GOT3 (cell line): ENCODE data around the gene SYNGR3.
"Not testable (repeated sequence)": the region's sequence is repeated elsewhere in the genome, so short reads cannot be mapped to it uniquely, and the experiment has no call there.

Source experiments
- DNase-seq: peaks from one replicate; lab custom pipeline; 2025; ENCODE audit warnings: mixed read lengths; lab: John Stamatoyannopoulos, UW

SYNGR3 gene

DNA sequence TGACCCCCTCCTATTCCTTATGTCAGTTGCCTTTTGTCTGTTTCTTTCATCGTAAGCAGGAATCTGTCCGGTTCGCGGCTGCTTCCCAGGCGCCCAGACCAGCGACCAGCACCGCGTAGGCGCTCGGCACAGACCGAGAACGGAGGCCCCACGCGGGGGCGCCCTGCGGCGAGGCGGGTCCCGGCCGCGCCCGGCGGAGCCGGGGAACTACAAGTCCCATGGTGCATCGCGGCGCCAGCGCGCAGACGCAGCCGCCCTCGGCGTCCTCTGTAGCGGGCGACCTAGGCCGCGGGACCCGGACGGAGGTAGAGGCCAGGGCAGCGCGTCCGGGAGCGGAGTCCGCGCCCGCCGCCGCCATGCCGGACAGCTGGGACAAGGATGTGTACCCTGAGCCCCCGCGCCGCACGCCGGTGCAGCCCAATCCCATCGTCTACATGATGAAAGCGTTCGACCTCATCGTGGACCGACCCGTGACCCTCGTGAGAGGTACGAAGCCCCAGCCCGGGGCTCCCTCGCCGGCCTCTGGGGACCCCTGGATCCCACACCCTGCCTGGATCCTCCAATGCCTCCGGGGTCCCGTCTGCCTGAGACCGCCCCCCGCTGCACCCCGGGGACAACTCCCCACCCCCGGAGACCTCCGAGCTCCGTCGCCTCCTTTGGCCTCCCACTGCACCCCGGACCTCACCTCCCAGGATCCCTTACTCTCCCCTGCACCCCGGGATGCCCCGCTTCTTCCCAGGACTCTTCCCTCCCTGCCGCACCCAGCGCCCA lies 30.3 kb upstream of the SYNGR3 start, which contains the start of gene NDUFB10:
Gene NDUFB10 (plus strand): TSS at position 270 of the 771 bp plus-strand sequence. CDS start 87 bp downstream, at position 357.
- peak; percentile 82 for DNase-seq

DNA sequence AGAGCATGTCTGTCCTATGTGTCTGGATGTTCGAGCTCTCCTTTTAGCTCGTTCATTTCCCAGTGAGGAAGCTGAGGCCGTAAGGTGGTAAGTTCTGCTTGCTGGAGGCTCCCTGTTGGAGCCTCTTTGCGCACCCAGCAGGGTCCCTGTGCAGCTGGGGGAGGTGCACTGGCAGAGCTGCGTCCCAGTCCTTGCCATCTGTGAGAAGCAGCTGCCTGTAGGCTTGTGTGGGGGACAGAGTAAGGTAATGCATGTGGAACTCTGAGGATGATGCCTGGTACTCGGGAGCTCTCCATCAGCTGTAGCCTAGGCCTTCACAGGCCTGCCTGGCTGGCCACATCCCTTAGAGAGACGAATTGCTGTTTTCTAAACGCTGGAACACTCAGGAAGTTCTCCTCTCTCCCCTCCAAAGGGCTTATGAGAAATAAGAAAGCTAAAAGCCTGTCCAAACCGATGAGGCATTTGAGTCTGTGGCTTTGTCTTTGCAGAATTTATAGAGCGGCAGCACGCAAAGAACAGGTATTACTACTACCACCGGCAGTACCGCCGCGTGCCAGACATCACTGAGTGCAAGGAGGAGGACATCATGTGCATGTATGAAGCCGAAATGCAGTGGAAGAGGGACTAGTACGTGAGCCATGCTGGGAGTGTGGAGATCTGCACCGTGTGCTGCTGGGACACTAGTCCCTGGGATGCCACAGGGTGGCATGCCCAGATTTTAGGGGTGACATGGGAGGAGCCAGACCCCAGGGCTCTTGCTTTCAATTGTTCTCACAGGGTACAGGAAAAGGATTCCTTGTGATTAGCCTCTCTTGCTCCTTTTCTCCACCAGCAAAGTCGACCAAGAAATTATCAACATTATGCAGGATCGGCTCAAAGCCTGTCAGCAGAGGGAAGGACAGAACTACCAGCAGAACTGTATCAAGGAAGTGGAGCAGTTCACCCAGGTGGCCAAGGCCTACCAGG lies 28.8 kb upstream of the SYNGR3 start:
- peak; percentile 20 for DNase-seq

DNA sequence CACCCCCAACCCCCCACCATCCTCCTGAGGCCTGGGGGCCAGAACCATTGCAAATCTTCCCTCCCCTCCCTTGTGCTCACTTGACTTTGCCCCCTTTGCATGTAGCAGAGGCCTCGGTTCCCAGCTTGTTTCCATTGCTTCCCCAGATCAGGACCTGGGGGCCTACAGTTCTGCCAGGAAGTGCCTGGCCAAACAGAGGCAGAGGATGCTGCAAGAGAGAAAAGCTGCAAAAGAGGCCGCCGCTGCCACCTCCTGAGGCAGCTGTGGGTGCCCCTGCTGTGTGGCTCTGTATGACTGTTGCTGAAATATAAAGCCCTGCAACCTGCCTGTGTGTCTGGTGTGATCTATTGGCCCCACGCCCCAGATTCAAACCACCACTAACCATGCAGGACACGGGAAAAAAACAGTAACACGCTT lies 28.1 kb upstream of the SYNGR3 start:
- no peak for DNase-seq

DNA sequence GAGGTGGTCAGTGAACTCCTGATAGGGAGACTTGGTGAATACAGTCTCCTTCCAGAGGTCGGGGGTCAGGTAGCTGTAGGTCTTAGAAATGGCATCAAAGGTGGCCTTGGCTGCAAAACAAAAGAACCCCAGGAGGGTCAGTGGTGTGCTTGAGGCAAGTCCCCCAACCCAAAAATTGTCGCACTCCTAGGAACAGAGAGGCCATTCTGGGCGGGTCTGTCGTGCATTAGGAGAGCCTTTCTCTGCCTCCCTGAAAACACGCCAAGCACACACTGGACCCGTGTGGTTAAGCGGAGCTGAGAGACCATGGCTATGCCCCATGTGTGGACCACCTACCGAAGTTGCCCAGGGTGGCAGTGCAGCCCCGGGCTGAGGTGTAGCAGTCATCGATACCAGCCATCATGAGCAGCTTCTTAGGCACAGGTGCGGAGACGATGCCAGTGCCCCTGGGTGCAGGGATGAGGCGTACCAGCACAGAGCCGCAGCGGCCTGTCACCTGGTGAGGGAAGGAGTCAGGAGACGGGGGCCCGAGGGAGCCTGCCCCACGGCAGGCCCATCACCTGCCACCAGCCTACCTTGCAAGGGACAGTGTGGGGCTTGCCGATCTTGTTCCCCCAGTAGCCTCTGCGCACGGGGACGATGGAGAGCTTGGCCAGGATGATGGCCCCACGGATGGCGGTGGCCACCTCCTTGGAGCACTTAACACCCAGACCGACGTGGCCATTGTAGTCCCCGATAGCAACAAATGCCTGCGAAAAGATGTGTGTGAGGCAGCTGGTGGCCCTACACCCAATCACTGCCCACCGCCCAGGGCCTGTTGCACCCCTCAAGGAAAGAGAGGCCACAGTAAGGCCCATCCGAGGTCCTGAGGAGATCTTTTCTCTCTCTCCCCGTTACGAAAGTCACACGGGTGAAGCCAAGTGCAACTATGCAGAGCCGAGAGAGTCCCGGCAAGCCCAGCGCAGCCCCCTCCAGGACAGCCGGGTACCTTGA lies 27.3 kb upstream of the SYNGR3 start:
- DNase-seq, result not testable (repeated sequence)

DNA sequence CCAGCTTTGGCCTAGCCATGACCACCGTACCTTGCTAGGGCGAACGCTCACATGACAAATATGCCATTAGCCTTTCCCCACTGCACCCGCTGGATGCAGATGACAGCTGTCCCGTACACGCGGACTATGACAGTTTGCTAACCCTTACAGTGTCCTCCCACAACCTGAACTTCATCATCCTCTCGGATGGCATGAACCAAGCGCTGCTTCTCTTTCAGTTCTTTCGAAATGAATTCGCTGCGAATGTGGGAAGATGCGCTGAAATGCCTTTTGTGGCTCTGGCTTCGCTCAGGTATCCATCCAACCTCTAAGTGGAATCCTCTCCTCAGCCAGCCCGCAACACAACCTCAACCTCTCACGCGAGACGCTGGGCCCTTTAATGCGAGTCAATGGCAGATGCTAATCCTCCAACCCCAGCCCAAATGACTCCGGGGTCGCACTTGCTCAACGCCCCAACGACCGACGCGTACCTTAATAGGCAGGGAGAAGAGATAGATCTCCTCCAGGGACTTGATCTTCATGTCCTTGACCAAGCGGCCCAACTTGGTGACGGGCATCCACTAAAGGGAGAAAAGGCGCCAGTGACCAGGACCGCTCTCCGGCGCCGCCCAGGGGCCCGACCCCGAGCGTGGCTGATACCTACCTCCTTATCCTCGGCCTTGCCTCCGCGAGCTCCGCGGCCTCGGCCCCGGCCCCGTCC lies 25.8 kb upstream of the SYNGR3 start:
- DNase-seq, result no peak

DNA sequence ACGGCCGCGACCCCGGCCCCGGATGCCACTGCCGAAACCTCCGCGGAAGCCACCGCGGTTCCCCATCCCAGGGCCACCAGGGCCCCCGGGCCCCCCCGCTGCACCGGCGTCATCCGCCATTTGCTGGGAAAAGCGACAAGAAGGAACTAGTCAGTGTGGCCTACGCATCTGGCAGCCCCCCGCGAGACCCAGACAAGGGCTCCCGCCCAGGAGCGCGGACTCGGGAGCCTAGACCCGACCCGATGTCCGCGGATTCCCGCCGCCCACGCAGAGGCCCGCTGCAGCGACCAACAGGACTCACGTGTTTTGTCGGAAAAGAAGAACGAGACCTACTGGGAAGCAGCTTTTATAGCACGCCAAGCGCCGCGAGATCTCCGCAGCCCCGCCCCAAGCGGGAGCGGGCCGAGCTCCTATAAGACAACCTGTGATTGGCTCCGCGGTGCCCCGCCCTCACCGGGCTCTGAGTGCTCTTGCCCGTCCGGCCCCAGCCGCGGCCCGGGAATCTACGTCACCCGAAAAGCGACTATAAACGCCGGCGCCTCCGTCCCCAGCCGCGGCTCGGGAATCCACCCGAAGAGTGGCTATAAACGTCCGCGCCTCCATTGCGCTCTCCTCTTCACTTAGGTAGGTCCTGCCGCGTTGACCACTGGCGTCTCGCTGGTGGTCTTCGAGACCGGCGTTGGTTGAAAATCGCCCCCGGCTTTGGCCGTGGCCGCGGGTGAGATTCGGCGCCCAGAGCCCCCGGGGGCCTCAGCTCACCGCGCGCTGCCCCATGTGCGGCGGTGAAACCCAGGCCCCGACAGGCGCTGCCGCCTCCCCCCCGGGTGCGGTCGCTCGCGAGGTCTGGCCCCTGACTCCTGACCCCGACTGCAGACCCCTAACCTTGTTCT lies 25.0 kb upstream of the SYNGR3 start, which contains the start of gene RPS2:
Gene RPS2 (minus strand): TSS at position 321 of the 890 bp plus-strand sequence. CDS start 201 bp downstream, at position 120.
- peak; percentile 97 for DNase-seq

DNA sequence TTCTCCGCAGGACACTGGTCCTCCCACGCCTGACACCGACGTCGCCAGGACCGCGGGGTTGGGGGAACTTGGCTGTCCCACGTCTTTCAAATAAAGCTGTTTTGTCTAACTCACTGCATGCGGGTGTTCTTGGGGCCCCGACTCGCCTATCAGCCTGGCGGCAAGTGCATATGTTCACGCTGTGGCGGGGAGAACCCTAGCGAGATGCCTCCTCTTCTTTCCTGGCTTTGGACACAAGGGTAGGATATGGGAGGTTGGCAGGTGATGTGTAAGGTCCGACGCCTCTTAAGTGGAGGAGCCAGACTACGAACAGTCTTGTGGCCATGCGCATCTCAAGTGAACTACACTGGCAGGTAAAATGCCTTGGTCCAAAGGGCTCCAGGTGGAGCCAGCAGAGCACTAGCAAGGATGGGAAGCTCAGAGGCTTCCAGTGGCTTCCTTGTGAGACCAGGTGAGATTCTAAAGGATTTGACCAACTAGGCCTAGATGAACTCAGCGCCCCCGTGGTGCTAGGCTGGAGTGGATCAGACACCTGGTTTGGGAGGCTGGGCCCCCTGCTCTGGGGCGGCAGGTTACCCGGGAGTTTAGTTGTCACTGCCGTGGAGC lies 24.3 kb upstream of the SYNGR3 start:
- no peak for DNase-seq

DNA sequence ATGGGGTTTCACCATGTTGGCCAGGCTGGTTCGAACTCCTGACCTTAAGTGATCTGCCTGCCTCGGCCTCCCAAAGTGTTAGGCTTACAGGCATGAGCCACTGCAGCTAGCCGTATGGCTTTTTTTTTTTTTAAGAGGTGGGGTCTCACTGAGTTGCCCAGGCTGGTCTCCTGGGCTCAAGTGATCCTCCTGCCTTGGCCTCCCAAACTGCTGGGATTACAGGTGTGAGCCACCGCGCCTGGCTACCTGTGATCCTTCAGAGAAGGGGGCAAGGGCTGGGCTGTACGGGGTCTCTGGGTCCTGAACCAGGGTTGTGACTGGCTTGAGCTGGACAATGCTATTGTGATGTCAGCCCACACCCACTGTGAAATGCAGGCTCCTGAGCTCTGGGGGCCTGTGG lies 23.3 kb upstream of the SYNGR3 start, which contains the start of gene RNF151:
Gene RNF151 (plus strand): TSS at position 397 of the 400 bp plus-strand sequence. CDS start 26 bp downstream, outside the sequence.
- DNase-seq, result no peak

DNA sequence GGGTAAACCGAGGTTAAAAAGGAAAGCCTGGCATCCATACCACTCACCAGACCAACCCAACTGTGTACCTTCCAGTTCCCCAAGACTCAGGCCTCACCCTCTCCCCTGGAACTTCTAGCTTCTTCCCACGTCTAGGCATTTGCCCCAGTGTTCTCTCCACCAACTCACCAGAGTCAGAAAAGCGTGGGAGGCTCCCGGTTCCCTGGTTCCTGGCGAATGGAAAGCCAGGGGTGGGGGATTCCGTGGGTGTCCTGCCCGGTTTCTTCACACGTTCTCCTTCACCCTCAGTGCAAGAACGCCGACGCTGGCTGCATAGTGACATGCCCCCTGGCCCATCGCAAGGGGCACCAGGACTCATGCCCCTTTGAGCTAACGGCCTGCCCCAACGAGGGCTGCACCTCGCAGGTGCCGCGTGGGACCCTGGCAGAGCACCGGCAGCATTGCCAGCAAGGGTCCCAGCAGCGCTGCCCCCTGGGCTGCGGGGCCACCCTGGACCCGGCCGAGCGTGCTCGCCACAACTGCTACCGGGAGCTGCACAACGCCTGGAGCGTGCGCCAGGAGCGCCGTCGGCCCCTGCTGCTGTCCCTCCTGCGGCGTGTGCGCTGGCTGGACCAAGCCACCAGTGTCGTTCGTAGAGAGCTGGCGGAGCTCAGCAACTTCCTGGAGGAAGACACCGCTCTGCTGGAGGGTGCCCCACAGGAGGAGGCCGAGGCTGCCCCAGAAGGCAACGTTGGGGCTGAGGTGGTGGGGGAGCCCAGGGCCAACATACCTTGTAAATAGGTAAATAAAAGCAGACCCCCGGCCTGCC lies 21.4 kb upstream of the SYNGR3 start:
- no peak for DNase-seq

DNA sequence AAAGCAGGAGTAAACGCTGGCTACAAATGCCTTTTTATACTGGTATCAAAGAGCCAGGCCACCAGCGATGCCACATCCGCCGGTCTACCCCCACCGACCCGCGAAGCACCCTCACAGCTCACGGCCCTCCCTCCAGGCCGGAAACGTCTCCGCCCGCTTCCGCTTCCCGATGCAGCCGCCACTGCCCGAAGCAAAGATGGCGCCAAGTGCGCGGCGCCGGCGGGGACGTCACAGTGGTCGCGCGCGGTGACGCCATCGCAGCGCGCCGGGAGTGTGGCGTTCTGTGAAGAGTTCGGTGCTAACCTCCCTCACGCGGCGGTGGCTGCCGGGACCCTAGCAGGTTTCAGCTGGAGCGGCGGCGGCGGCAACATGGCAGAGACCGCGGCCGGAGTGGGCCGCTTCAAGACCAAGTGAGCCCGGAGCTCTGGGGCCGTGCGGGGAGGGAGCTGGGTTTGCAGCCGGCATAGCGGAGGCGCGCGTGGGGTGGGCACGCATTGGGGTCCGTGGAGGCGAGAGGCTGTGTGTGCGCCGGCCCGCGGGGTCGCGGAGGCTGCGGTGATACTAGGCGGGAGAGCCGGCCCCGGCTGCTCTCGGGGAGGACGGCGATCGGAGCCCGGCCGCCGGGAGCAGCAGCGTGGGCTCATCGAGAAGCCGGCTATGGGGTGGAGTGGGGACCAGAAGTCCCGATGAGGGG lies 17.8 kb upstream of the SYNGR3 start, which contains the start of gene TBL3:
Gene TBL3 (plus strand): TSS at position 258 of the 694 bp plus-strand sequence. CDS start 112 bp downstream, at position 370.
- DNase-seq, result peak; percentile 87

DNA sequence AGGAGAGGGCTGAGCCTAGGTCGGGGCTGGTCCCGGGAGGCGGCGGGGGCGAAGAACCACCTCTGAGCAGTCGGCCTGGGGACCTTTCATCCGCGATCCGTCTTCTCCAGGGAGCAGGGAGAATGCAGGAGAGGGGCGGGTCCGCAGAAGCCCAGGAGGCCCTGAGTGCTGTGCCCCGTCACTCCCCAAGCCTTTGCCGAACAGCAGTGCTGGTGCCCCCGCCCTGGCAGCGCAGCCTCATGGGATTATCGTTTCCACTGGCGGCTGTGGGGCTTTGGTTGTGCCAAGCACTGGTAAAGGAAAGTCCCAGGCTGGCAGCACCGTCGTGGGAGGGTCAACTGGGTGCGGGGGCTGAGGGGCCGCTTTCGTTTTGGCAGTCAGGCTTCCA lies 17.3 kb upstream of the SYNGR3 start:
- no peak for DNase-seq

DNA sequence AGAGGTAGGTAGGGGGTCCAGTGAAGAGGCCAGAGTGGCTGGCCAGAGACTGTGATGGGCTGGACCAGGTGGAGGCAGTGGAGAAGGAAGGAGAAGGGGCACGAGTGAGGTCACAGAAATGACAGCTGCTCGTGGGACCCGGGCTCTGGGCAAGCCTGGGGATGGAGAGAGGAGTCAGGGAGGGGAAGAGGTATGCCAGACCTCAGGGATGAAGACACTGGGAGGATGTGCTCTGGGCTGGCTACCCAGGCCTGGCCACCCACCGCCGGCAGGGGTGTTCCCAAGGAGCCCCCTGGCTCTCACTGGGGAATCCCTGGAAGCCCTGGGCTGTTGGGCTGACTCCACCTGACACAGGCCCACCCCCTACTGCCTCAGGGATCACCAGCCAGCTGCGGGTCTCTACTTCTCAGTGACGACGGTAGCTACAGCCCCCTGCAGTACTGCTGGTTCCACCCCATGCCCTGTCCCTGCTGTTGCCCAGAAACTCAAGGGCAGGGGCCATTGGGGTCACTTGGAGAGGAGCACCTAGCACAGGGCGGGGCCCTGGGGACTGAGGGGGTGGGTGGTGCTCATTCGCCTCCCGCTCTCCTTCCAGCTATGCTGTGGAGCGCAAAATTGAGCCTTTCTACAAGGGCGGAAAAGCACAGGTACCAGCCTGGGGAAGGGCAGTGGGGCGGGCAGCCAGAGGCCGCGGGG lies 16.2 kb upstream of the SYNGR3 start:
- DNase-seq, result no peak

DNA sequence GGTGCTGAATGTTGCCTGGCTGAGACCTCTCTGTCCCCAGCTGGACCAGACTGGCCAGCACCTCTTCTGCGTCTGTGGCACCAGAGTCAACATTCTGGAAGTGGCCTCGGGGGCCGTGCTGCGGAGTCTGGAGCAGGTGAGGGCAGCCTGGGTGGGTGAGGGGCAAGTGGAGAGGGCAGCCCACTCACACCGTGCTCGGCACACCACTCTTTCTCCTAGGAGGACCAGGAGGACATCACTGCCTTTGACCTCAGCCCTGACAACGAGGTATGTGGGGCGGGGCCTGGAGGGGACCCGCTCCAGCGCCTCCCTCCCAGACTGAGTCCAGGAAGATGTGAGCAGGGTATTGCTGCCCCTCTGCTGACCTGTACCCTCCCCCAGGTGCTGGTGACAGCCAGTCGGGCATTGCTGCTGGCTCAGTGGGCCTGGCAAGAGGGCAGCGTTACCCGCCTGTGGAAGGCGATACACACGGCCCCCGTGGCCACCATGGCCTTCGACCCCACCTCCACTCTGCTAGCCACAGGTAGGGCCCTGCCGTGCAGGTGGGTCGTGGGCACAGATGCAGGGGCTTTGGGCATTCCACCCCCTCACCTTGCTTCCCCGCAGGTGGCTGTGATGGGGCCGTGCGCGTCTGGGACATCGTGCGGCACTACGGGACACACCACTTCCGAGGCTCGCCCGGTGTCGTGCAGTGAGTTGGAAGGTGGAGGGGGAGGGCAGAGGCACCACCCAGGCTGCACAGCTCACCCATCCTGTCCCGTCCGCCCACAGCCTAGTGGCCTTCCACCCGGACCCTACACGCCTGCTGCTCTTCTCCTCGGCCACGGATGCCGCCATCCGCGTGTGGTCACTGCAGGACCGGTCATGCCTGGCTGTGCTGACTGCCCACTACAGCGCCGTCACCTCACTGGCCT lies 15.4 kb upstream of the SYNGR3 start:
- DNase-seq, result no peak

DNA sequence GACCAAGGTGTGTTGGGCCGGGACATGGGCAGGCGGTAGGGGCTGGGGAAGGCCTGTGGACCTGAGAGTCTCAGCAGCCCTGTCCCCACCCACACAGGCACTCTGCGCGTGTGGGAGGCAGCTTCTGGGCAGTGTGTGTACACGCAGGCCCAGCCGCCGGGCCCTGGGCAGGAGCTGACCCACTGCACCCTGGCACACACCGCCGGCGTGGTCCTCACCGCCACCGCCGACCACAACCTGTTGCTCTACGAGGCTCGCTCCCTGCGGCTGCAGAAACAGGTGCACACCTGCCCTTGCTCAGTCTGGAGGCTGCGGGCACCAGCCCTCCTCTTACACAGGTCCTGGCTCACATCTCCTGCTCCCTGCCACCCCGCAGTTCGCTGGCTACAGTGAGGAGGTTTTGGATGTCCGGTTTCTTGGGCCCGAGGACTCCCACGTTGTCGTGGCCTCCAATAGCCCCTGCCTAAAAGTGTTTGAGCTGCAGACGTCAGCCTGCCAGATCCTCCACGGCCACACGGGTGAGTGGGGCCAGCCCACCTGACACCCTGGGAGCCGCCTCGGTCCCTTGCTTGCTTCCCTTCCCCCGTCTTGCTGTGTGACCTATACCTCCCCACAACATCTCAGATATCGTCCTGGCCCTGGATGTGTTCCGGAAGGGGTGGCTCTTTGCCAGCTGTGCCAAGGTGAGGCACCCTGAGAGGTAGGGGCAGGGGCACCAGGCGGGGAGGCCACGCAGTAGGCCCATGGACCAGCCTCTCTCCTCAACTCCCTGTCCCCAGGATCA lies 14.1 kb upstream of the SYNGR3 start:
- no peak for DNase-seq

DNA sequence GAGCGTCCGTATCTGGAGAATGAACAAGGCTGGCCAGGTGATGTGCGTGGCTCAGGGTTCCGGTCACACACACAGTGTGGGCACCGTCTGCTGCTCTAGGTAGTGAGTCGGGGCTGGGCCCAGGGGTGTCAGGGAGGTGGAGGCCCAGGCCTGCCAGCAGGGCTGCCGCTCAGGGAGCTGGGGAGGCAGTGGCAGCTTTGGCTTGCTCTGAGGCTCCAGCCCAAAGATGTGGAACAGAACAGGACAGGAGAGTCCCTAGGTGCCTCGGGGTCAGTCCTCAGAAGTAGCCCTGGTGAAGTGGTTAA lies 13.6 kb upstream of the SYNGR3 start:
- no peak for DNase-seq
